Stimulated activated CD8-positive, alpha-beta memory T cell treated with anti-CD3 and anti-CD28 coated beads, Interleukin-12 subunit alpha, Interleukin-12 subunit beta, amount 100 ng/mL, for 1 hour (primary cell): ENCODE results near the gene SNX33.
"Not testable (repeated sequence)": the region's sequence is repeated elsewhere in the genome, so short reads cannot be mapped to it uniquely, and the experiment has no call there.

ENCODE experiments used
- DNase-seq: peaks from one replicate; pipeline ENCODE4 v3.0.0-alpha.2; 2020; ENCODE audit warnings: low read depth

The SNX33 gene

GRCh38 chr15:75647370-75648155, at the start of gene SNX33:
SNX33 (plus strand) TSS chr15:75647912; CDS start chr15:75649103, 1,191 bp downstream.
- DNase-seq, result peak; percentile 35

- no peak for DNase-seq
Measured at GRCh38 chr15:75598361-75598760, 49.4 kb upstream of the SNX33 start.

- DNase-seq, result no peak
Measured at GRCh38 chr15:75599401-75599800, 48.3 kb upstream of the SNX33 start.

- no peak for DNase-seq
Measured at GRCh38 chr15:75606026-75606425, 41.7 kb upstream of the SNX33 start.

GRCh38 chr15:75606711-75607699, 40.7 kb upstream of the SNX33 start:
- DNase-seq, result no peak

GRCh38 chr15:75616766-75617165, 30.9 kb upstream of the SNX33 start:
- DNase-seq, result no peak

GRCh38 chr15:75620058-75620820, 27.5 kb upstream of the SNX33 start:
- DNase-seq, result no peak

GRCh38 chr15:75620841-75621391, 26.8 kb upstream of the SNX33 start:
- DNase-seq, result no peak

- DNase-seq, result no peak
Measured at GRCh38 chr15:75622505-75622904, 25.2 kb upstream of the SNX33 start.

- DNase-seq, result peak; percentile 85
Measured at GRCh38 chr15:75625542-75626347, 22.0 kb upstream of the SNX33 start, which contains the start of gene SNUPN. SNUPN (minus strand) TSS chr15:75625725; CDS start chr15:75621051, 4,674 bp downstream.

- no peak for DNase-seq
Measured at GRCh38 chr15:75631935-75632334, 15.8 kb upstream of the SNX33 start.

GRCh38 chr15:75633922-75634321, 13.8 kb upstream of the SNX33 start:
- DNase-seq, result not testable (repeated sequence)

- DNase-seq, result no peak
Measured at GRCh38 chr15:75636026-75636425, 11.7 kb upstream of the SNX33 start.

GRCh38 chr15:75637245-75638009, 10.3 kb upstream of the SNX33 start:
- no peak for DNase-seq

GRCh38 chr15:75639191-75639708, 8.5 kb upstream of the SNX33 start:
- DNase-seq, result no peak

- peak; percentile 86 for DNase-seq
Measured at GRCh38 chr15:75639709-75640482, 7.8 kb upstream of the SNX33 start, which contains the start of gene IMP3. IMP3 (minus strand) TSS chr15:75640224; CDS start chr15:75640168, 56 bp downstream.

GRCh38 chr15:75640483-75641178, 7.1 kb upstream of the SNX33 start:
- DNase-seq, result peak; percentile 32

GRCh38 chr15:75641179-75641503, 6.6 kb upstream of the SNX33 start:
- DNase-seq, result no peak
